Naive B cell (primary cell): ENCODE measurements around the gene MROH2B. TPM values are rescaled to one million over a fixed set of nuclear protein-coding genes. Genes with fewer than 3 reads are reported as not detected.
A peak's percentile ranks its signal among the peaks of the same experiment; 100 is the strongest.

Experiments
- ATAC-seq, 2 donors: fragments of 150-1000 bp; cut with Tn5 transposase; 2 replicates each; pipeline ENCODE4 v1.10.0; 2021; ENCODE audit warnings: low read depth in 2 of 2, mild to moderate bottlenecking in 2 of 2, moderate library complexity in 2 of 2
- DNase-seq: peaks from one replicate; pipeline ENCODE4 v3.0.0; 2022
- H3K27ac Mint-ChIP-seq, 6 donors: one replicate each; pipeline ENCODE4 v1.8.0; 2020 to 2022; ENCODE audit warnings: mild to moderate bottlenecking in 6 of 6, mixed read lengths in 6 of 6, moderate library complexity in 5 of 6, inconsistent platforms in 2 of 6
- H3K27me3 Mint-ChIP-seq, 3 donors: one replicate each; pipeline ENCODE4 v1.8.0; 2021 to 2022; ENCODE audit warnings: mixed read lengths in 3 of 3, mild to moderate bottlenecking in 1 of 3
- H3K36me3 Mint-ChIP-seq, 2 donors: one replicate each; pipeline ENCODE4 v1.8.0; 2020 to 2022; ENCODE audit warnings: mixed read lengths in 2 of 2, inconsistent platforms in 1 of 2, mild to moderate bottlenecking in 1 of 2
- H3K4me1 Mint-ChIP-seq, 3 donors: one replicate each; pipeline ENCODE4 v1.8.0; 2020 to 2022; ENCODE audit warnings: mixed read lengths in 3 of 3, inconsistent platforms in 1 of 3, mild to moderate bottlenecking in 1 of 3, moderate library complexity in 1 of 3
- H3K4me3 Mint-ChIP-seq, 8 donors: one replicate each; pipeline ENCODE4 v1.8.0; 2020 to 2022; ENCODE audit warnings: mild to moderate bottlenecking in 8 of 8, mixed read lengths in 8 of 8, moderate library complexity in 8 of 8, inconsistent platforms in 2 of 8
- H3K9me3 Mint-ChIP-seq, 7 donors: one replicate each; pipeline ENCODE4 v1.8.0; 2020 to 2022; ENCODE audit warnings: mixed read lengths in 7 of 7, mild to moderate bottlenecking in 5 of 7, inconsistent platforms in 2 of 7, moderate library complexity in 1 of 7
- polyA plus RNA-seq, 6 donors: library from polyadenylated mRNA; unstranded; fragments of 300-500 nt; fragmentation: Illumina TruSeq; gene quantifications; one replicate each; pipeline ENCODE4 v1.2.3, GENCODE V29; 2021; ENCODE audit warnings: low read depth in 6 of 6

MROH2B gene
- polyA plus RNA-seq, 6 donors from 2014 or later: not detected

GRCh38 chr5:40981420-40981819 is 89.7 kb downstream of the MROH2B start:
- Mint-ChIP-seq H3K36me3 (no peaks in the 10 kb centered on the region), H3K9me3 (peaks cover 0 to 8% (median 1%) of the 10 kb centered on the region in 7 donors), H3K4me3 (no peak overlapping the region), H3K27ac (no peak overlapping the region), H3K4me1 (no peaks in the 10 kb centered on the region), H3K27me3 (peaks cover 0 to 9% (median 8%) of the 10 kb centered on the region in 3 donors)
- no peak for DNase-seq
- no peak for ATAC-seq

- no peak overlapping the region for H3K27ac Mint-ChIP-seq
- no peaks in the 10 kb centered on the region for H3K36me3 Mint-ChIP-seq
- no peaks in the 10 kb centered on the region for H3K4me1 Mint-ChIP-seq
- H3K4me3 Mint-ChIP-seq: no peak overlapping the region
- DNase-seq (no peak), ATAC-seq (no peak)
- H3K9me3 Mint-ChIP-seq: peaks cover 0 to 3% (median 0%) of the 10 kb centered on the region in 7 donors
- H3K27me3 Mint-ChIP-seq: peaks cover 0 to 4% (median 0%) of the 10 kb centered on the region in 3 donors
These were observed 94.3 kb downstream of the MROH2B start for GRCh38 chr5:40976836-40977235.

GRCh38 chr5:40976041-40976440 is 95.1 kb downstream of the MROH2B start:
- no peaks in the 10 kb centered on the region for H3K4me1 Mint-ChIP-seq
- ATAC-seq (no peak), DNase-seq (no peak)
- no peaks in the 10 kb centered on the region for H3K36me3 Mint-ChIP-seq
- no peak overlapping the region for H3K27ac Mint-ChIP-seq
- H3K27me3 Mint-ChIP-seq: peaks cover 0 to 4% (median 0%) of the 10 kb centered on the region in 3 donors
- H3K9me3 Mint-ChIP-seq: peaks cover 0 to 3% (median 0%) of the 10 kb centered on the region in 7 donors
- no peak overlapping the region for H3K4me3 Mint-ChIP-seq

- no peak overlapping the region for H3K27ac Mint-ChIP-seq
- H3K27me3 Mint-ChIP-seq: peaks cover 0 to 4% (median 0%) of the 10 kb centered on the region in 3 donors
- no peaks in the 10 kb centered on the region for H3K4me1 Mint-ChIP-seq
- no peak for ATAC-seq
- no peaks in the 10 kb centered on the region for H3K9me3 Mint-ChIP-seq
- H3K4me3 Mint-ChIP-seq: no peak overlapping the region
- no peaks in the 10 kb centered on the region for H3K36me3 Mint-ChIP-seq
- DNase-seq: no peak
These were observed 97.7 kb downstream of the MROH2B start for GRCh38 chr5:40973364-40974004.

DNA sequence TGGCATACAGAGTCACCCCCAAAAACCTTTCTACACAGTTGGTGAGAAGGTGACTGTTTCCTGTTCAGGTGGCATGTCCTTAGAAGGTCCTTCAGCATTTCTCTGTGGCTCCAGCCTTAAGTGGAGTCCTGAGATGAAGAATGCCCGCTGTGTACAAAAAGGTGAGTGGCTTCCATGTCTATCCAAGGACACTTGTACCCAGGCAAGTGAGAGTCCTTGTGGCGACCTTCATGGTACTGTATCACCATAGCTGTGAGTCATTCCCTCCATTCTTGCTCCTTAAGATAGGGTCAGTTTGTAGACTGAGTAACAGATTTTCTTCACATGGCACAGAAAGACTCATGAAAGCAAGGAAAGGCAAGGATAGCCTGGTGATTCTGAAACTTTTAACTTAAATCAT is 98.7 kb downstream of the MROH2B start:
- no peak for ATAC-seq
- H3K4me3 Mint-ChIP-seq: no peak overlapping the region
- DNase-seq: no peak
- peaks cover 0 to 4% (median 0%) of the 10 kb centered on the region in 3 donors for H3K27me3 Mint-ChIP-seq
- no peak overlapping the region for H3K27ac Mint-ChIP-seq
- H3K9me3 Mint-ChIP-seq: peaks cover 0 to 3% (median 0%) of the 10 kb centered on the region in 7 donors
- no peaks in the 10 kb centered on the region for H3K36me3 Mint-ChIP-seq
- H3K4me1 Mint-ChIP-seq: no peaks in the 10 kb centered on the region

GRCh38 chr5:40962207-40962955 is 108.8 kb downstream of the MROH2B start:
- peaks cover 0 to 13% (median 2%) of the 10 kb centered on the region in 7 donors for H3K9me3 Mint-ChIP-seq
- H3K4me1 Mint-ChIP-seq: no peaks in the 10 kb centered on the region
- H3K36me3 Mint-ChIP-seq: no peaks in the 10 kb centered on the region
- H3K27ac Mint-ChIP-seq: peak overlapping the region in 1 of 6 donors; percentile 56
- no peak for ATAC-seq
- no peak overlapping the region for H3K4me3 Mint-ChIP-seq
- DNase-seq: no peak
- no peaks in the 10 kb centered on the region for H3K27me3 Mint-ChIP-seq

DNA sequence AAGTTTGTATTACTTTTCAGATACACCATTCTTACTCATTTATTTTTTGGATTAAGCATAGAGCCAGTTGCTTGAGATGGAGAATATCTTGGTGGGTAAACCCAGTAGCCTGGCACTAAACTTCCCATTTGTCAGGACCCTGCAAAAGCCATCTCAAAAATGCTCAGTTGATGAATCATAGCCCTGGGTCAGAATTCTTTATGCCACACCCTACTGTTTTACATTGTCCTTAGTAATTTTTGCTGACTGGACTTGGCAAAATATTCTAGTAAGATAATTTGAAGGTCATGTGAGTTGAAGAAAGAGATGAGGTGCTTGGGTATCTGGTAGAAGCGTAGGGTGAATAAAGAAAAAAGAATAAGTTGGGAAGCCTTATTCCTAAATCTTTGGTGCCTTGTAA is 111.1 kb downstream of the MROH2B start:
- no peaks in the 10 kb centered on the region for H3K27me3 Mint-ChIP-seq
- no peaks in the 10 kb centered on the region for H3K36me3 Mint-ChIP-seq
- no peak for ATAC-seq
- H3K4me3 Mint-ChIP-seq: no peak overlapping the region
- DNase-seq: no peak
- H3K27ac Mint-ChIP-seq: no peak overlapping the region
- no peaks in the 10 kb centered on the region for H3K4me1 Mint-ChIP-seq
- H3K9me3 Mint-ChIP-seq: peaks cover 0 to 12% (median 3%) of the 10 kb centered on the region in 7 donors

GRCh38 chr5:40958811-40959210 is 112.3 kb downstream of the MROH2B start:
- no peaks in the 10 kb centered on the region for H3K27me3 Mint-ChIP-seq
- no peak overlapping the region for H3K27ac Mint-ChIP-seq
- peaks cover 0 to 12% (median 3%) of the 10 kb centered on the region in 7 donors for H3K9me3 Mint-ChIP-seq
- H3K4me3 Mint-ChIP-seq: no peak overlapping the region
- no peak for ATAC-seq
- no peaks in the 10 kb centered on the region for H3K4me1 Mint-ChIP-seq
- H3K36me3 Mint-ChIP-seq: no peaks in the 10 kb centered on the region
- no peak for DNase-seq

DNA sequence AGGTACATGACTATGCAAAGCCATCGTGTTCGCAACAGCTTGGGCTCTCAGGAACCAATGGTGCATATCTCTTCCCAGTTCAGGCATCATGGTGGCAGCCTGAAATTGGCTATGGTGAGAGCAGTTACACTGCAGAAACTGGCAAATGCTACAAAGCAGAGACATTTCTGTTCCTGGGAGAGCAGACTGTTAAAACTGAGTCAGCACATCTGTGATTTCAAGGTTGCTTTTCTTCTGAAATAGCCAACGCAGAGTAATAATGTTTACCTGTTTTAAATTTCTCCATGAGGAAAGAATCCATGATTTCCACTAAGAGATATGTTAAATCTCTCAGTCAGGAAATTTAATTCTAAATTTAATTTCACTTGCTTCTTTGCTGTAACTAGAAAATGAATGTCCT is 114.1 kb downstream of the MROH2B start:
- Mint-ChIP-seq H3K4me1 (no peaks in the 10 kb centered on the region), H3K4me3 (no peak overlapping the region), H3K27me3 (peaks cover 0 to 5% (median 0%) of the 10 kb centered on the region in 3 donors), H3K9me3 (peaks cover 0 to 18% (median 6%) of the 10 kb centered on the region in 7 donors), H3K27ac (no peak overlapping the region), H3K36me3 (no peaks in the 10 kb centered on the region)
- ATAC-seq (no peak), DNase-seq (no peak)

GRCh38 chr5:40955313-40955712 is 115.8 kb downstream of the MROH2B start:
- DNase-seq (no peak), ATAC-seq (no peak)
- peak overlapping the region in 1 of 6 donors; percentile 28 for H3K27ac Mint-ChIP-seq
- H3K4me1 Mint-ChIP-seq: no peaks in the 10 kb centered on the region
- H3K9me3 Mint-ChIP-seq: peaks cover 0 to 18% (median 6%) of the 10 kb centered on the region in 7 donors
- H3K36me3 Mint-ChIP-seq: no peaks in the 10 kb centered on the region
- peaks cover 0 to 5% (median 0%) of the 10 kb centered on the region in 3 donors for H3K27me3 Mint-ChIP-seq
- no peak overlapping the region for H3K4me3 Mint-ChIP-seq

Other genes with a start within 250 kb of the MROH2B start
- 1,000 to 10,000 TPM in 5 of 6 donors, 100 to 1,000 TPM in 1; 981 to 2,519 (median 2,155) TPM for gene RPL37, start 236.1 kb downstream of the MROH2B start, polyA plus RNA-seq
- gene CARD6, start 230.0 kb downstream of the MROH2B start, polyA plus RNA-seq: 1 to 10 TPM; 1.4 to 3.6 (median 2.2) TPM
- not detected for gene C7, start 161.8 kb downstream of the MROH2B start, polyA plus RNA-seq
- gene C6, start 142.2 kb upstream of the MROH2B start, polyA plus RNA-seq: not detected